ENCODE measurements around the gene GAS2.

The GAS2 gene

GRCh38 chr11:22797047-22797446 lies 130.6 kb downstream of the GAS2 start:
- DNase-seq: no peak

- DNase-seq: no peak
These were observed 132.5 kb downstream of the GAS2 start for GRCh38 chr11:22798901-22799300.

GRCh38 chr11:22800482-22800881 lies 134.1 kb downstream of the GAS2 start:
- DNase-seq: no peak

- DNase-seq: no peak
These were observed 136.4 kb downstream of the GAS2 start for GRCh38 chr11:22802861-22803260.

- no peak for DNase-seq
These were observed 141.0 kb downstream of the GAS2 start for GRCh38 chr11:22807391-22807790.

- no peak for DNase-seq
These were observed 141.6 kb downstream of the GAS2 start for GRCh38 chr11:22807855-22808570.

GRCh38 chr11:22808571-22809197 lies 142.3 kb downstream of the GAS2 start:
- no peak for DNase-seq

- DNase-seq: no peak
These were observed 143.5 kb downstream of the GAS2 start for GRCh38 chr11:22809893-22810292.

GRCh38 chr11:22822203-22822602 lies 155.8 kb downstream of the GAS2 start:
- no peak for DNase-seq

GRCh38 chr11:22828373-22828772 lies 162.0 kb downstream of the GAS2 start:
- no peak for DNase-seq

GRCh38 chr11:22829231-22830081 lies 163.0 kb downstream of the GAS2 start, which contains the start of gene SVIP:
Gene SVIP (minus strand): TSS chr11:22829801. CDS start chr11:22829748, 53 bp downstream.
- peak; percentile 81 for DNase-seq

- no peak for DNase-seq
These were observed 163.6 kb downstream of the GAS2 start for GRCh38 chr11:22830082-22830414.

GRCh38 chr11:22832315-22833015 lies 166.1 kb downstream of the GAS2 start:
- DNase-seq: no peak

GRCh38 chr11:22846726-22847125 lies 180.3 kb downstream of the GAS2 start:
- DNase-seq: no peak

GRCh38 chr11:22851477-22851876 lies 185.1 kb downstream of the GAS2 start:
- no peak for DNase-seq

GRCh38 chr11:22859756-22860155 lies 193.3 kb downstream of the GAS2 start:
- DNase-seq: no peak

GRCh38 chr11:22860241-22860640 lies 193.8 kb downstream of the GAS2 start, which contains the start of gene CCDC179:
Gene CCDC179 (minus strand): TSS chr11:22860474. CDS start chr11:22860421, 53 bp downstream.
- no peak for DNase-seq
